ENCODE measurements around the gene RCAN1. TPM values are rescaled to one million over a fixed set of nuclear protein-coding genes. Genes with fewer than 3 reads are reported as not detected.

The RCAN1 gene
- total RNA-seq, 5 donors from 2014 or later (not counting 1 experiment from before 2014, with no cell fraction given): 5.2 to 8.2 (median 5.8) TPM

DNA sequence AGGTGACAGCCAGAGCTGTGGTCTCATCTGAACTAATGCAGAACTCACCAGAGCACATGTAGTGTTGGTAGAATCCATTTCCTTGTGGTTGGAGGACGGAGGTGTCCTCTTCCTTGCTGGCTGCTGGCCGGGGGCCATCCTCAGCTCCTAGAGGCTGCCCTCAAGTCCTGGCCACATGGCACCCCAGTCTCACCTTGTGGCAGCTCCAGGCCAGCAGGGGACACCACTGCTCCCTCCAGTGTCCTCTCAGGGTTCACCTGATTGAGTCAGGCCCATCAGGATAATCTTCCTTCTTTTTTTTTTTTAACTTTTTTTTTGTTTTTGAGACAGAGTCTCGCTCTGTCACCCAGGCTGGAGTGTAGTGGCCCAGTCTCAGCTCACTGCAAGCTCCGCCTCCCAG lies 105.8 kb downstream of the RCAN1 start:
- Histone ChIP-seq H3K9me3 (no peaks in the 10 kb centered on the region), H3K27me3 (replicated peaks in 1 of 2; ENCODE audit: control insufficient read depth in 2 of 2, extremely low read depth in 1 of 2, insufficient read depth in 2 of 2, low read length in 1 of 2) (peaks cover 0 to 7% of the 10 kb centered on the region in 2 experiments), H3K4me1 (ENCODE audit: control insufficient read depth in 1 of 2, extremely low read depth in 1 of 2, insufficient read depth in 2 of 2, low read length in 2 of 2) (no peaks in the 10 kb centered on the region), H3K27ac (ENCODE audit: low read length) (no peak overlapping the region), H3K4me3 (ENCODE audit: control insufficient read depth in 1 of 2, extremely low read depth in 1 of 2, low read length in 1 of 2) (no peak overlapping the region), H3K36me3 (ENCODE audit: control insufficient read depth in 2 of 2, extremely low read depth in 1 of 2, insufficient read depth in 1 of 2, low read length in 1 of 2) (no peaks in the 10 kb centered on the region)
- H3K4me3 Mint-ChIP-seq: no peak overlapping the region
- ATAC-seq (replicated peaks in 1 of 4): no peak
- 73% methylated on average over 3 of the region's 4 CpGs for WGBS (ENCODE audit: insufficient coverage)
- no peaks in the 10 kb centered on the region for H3K4me1 Mint-ChIP-seq
- ChIA-PET POLR2A (no interaction called here), CTCF (no interaction called here)
- H3K27me3 Mint-ChIP-seq: peaks cover 5 to 12% of the 10 kb centered on the region in 2 donors
- DNase-seq: peak in 1 of 35 experiments; percentile 6
- H3K36me3 Mint-ChIP-seq: no peaks in the 10 kb centered on the region
- H3K27ac Mint-ChIP-seq: no peak overlapping the region
- no peaks in the 10 kb centered on the region for H3K9me3 Mint-ChIP-seq

DNA sequence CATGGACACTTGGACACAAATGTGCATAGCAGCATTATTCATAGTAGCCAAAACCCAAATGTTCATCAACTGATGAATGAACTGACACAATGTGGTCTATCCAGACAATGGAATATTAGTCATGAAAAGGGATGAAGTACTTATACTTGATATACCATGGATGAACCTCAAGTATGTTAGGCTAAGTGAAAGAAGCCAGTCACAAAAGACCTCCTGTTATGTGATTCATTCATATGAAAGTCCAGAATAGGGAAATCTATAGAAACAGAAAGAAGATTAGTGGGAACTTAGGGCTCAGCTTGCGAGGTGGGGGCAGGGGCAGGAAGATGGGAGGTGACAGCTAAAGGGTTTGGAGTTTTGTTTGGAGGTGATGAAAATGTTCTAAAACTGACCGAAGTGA lies 110.3 kb downstream of the RCAN1 start:
- no peak overlapping the region for H3K27ac Mint-ChIP-seq
- H3K9me3 Mint-ChIP-seq: peaks cover 0 to 5% (median 0%) of the 10 kb centered on the region in 3 donors
- no peak overlapping the region for H3K4me3 ChIP-seq (ENCODE audit: control insufficient read depth in 1 of 2, extremely low read depth in 1 of 2, low read length in 1 of 2)
- H3K4me3 Mint-ChIP-seq: no peak overlapping the region
- 50% methylated on average over 1 of the region's 2 CpGs for WGBS (ENCODE audit: insufficient coverage)
- ChIA-PET CTCF (no interaction called here), POLR2A (no interaction called here)
- no peaks in the 10 kb centered on the region for H3K36me3 ChIP-seq (ENCODE audit: control insufficient read depth in 2 of 2, extremely low read depth in 1 of 2, insufficient read depth in 1 of 2, low read length in 1 of 2)
- DNase-seq (no peak), ATAC-seq (replicated peaks in 1 of 4) (no peak)
- H3K27me3 ChIP-seq (replicated peaks in 1 of 2; ENCODE audit: control insufficient read depth in 2 of 2, extremely low read depth in 1 of 2, insufficient read depth in 2 of 2, low read length in 1 of 2): peaks cover 0 to 7% of the 10 kb centered on the region in 2 experiments
- no peaks in the 10 kb centered on the region for H3K36me3 Mint-ChIP-seq
- H3K27ac ChIP-seq (ENCODE audit: low read length): no peak overlapping the region
- H3K4me1 ChIP-seq (ENCODE audit: control insufficient read depth in 1 of 2, extremely low read depth in 1 of 2, insufficient read depth in 2 of 2, low read length in 2 of 2): no peaks in the 10 kb centered on the region
- peaks cover 10 to 11% of the 10 kb centered on the region in 2 donors for H3K27me3 Mint-ChIP-seq
- H3K9me3 ChIP-seq: no peaks in the 10 kb centered on the region
- no peaks in the 10 kb centered on the region for H3K4me1 Mint-ChIP-seq

DNA sequence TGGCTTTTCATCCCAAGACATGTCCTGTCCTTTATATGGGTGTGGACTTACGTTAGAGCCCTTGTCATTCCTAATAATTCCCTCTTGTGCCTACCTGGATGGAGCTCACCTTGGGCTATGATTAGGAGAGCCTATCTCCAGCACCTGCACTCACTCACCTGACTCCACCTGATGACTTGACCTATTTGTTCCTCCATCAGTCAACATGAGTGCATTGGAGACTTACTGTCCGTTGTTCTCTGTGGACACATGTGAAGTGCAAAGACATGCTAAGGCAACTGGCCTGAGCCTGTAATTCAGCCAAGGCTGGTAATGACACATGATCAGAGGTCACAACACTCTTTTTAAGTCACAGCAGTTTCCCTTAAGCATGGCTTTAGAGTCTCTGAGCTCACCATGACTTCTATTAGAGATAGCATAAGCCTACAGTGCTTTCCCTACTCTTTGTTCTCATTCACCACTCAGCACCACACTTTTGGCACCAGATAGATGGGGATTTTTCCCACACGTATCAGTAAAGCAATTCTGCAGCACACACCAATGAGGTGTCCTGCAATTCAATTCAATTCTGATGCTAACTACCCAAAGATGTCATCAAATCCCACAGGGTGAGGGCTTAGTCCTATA lies 112.3 kb downstream of the RCAN1 start:
- peaks cover 10 to 11% of the 10 kb centered on the region in 2 donors for H3K27me3 Mint-ChIP-seq
- H3K4me3 ChIP-seq (ENCODE audit: control insufficient read depth in 1 of 2, extremely low read depth in 1 of 2, low read length in 1 of 2): no peak overlapping the region
- no peaks in the 10 kb centered on the region for H3K9me3 ChIP-seq
- no peak for DNase-seq
- no peak overlapping the region for H3K4me3 Mint-ChIP-seq
- no peaks in the 10 kb centered on the region for H3K4me1 Mint-ChIP-seq
- H3K27ac ChIP-seq (ENCODE audit: low read length): no peak overlapping the region
- H3K27me3 ChIP-seq (replicated peaks in 1 of 2; ENCODE audit: control insufficient read depth in 2 of 2, extremely low read depth in 1 of 2, insufficient read depth in 2 of 2, low read length in 1 of 2): peaks cover 0 to 12% of the 10 kb centered on the region in 2 experiments
- H3K4me1 ChIP-seq (ENCODE audit: control insufficient read depth in 1 of 2, extremely low read depth in 1 of 2, insufficient read depth in 2 of 2, low read length in 2 of 2): no peaks in the 10 kb centered on the region
- H3K36me3 Mint-ChIP-seq: peaks cover 5% of the 10 kb centered on the region
- H3K36me3 ChIP-seq (ENCODE audit: control insufficient read depth in 2 of 2, extremely low read depth in 1 of 2, insufficient read depth in 1 of 2, low read length in 1 of 2): no peaks in the 10 kb centered on the region
- no peak for ATAC-seq (replicated peaks in 1 of 4)
- no peak overlapping the region for H3K27ac Mint-ChIP-seq
- peaks cover 10 to 14% (median 13%) of the 10 kb centered on the region in 3 donors for H3K9me3 Mint-ChIP-seq
- 100% methylated on average over 2 of the region's 3 CpGs for WGBS (ENCODE audit: insufficient coverage)
- ChIA-PET POLR2A (interaction anchor here in 1 of 2 donors (0.7 kb wide), 1 partner anchor 118 kb away, joined by 3 read pairs; no protein-coding TSS in a partner anchor), CTCF (interaction anchor here in 1 of 2 donors (0.5 kb wide), 1 partner anchor 1488 kb away, joined by 3 read pairs; no protein-coding TSS in a partner anchor)

DNA sequence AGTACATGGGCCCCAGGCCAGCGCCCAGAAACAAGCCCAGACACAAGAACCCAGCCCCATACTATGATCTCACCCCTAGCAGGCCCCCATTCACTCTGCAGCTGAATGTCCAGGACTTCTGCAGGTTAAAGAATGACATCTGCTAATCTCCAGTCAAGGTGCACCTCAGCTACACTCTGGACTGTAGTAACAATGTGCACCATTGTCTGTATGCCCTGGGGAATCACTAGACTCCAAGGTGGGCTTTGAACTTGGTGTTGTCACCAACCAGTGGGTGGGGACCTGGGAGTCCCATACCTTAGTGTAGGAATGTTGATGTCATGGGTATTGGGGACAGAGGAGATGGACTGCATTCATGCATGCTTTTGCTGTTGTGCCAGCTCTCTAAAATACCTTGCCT lies 113.2 kb downstream of the RCAN1 start:
- H3K4me1 Mint-ChIP-seq: no peaks in the 10 kb centered on the region
- ATAC-seq (replicated peaks in 1 of 4): no peak
- CTCF ChIA-PET: interaction anchor here in 1 of 2 donors (0.5 kb wide), 1 partner anchor 1489 kb away, joined by 3 read pairs; no protein-coding TSS in a partner anchor
- Histone ChIP-seq H3K4me1 (ENCODE audit: control insufficient read depth in 1 of 2, extremely low read depth in 1 of 2, insufficient read depth in 2 of 2, low read length in 2 of 2) (no peaks in the 10 kb centered on the region), H3K36me3 (ENCODE audit: control insufficient read depth in 2 of 2, extremely low read depth in 1 of 2, insufficient read depth in 1 of 2, low read length in 1 of 2) (no peaks in the 10 kb centered on the region), H3K9me3 (no peaks in the 10 kb centered on the region), H3K27me3 (replicated peaks in 1 of 2; ENCODE audit: control insufficient read depth in 2 of 2, extremely low read depth in 1 of 2, insufficient read depth in 2 of 2, low read length in 1 of 2) (peaks cover 0 to 10% of the 10 kb centered on the region in 2 experiments), H3K27ac (ENCODE audit: low read length) (no peak overlapping the region), H3K4me3 (ENCODE audit: control insufficient read depth in 1 of 2, extremely low read depth in 1 of 2, low read length in 1 of 2) (no peak overlapping the region)
- H3K27ac Mint-ChIP-seq: no peak overlapping the region
- H3K4me3 Mint-ChIP-seq: no peak overlapping the region
- H3K36me3 Mint-ChIP-seq: peaks cover 5% of the 10 kb centered on the region
- no CpG with 5 or more reads among the region's 1 CpG for WGBS (ENCODE audit: insufficient coverage)
- DNase-seq: no peak
- POLR2A ChIA-PET: no interaction called here
- H3K27me3 Mint-ChIP-seq: peaks cover 11 to 13% of the 10 kb centered on the region in 2 donors
- H3K9me3 Mint-ChIP-seq: peaks cover 17 to 21% (median 17%) of the 10 kb centered on the region in 3 donors

DNA sequence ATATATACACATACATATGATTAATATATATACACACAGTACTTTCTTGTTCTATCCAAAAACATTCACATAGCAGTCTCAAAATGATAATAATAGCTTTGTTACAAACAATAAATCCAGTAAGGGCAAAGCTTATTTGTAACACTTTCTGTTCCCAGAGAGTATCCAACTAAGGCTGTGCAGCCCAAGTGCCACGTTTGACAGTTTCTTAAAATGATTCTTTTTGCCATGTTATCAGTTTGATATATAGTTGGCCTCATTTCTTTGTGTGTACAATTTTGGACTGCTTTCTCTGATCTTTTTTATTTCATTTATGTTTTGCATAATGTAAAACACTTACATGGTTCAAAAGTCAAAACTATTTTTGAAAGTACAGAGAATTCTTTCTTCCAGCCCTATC lies 114.7 kb downstream of the RCAN1 start:
- Mint-ChIP-seq H3K4me3 (no peak overlapping the region), H3K36me3 (peaks cover 5% of the 10 kb centered on the region), H3K4me1 (no peaks in the 10 kb centered on the region), H3K27ac (no peak overlapping the region), H3K27me3 (peaks cover 8 to 16% of the 10 kb centered on the region in 2 donors), H3K9me3 (peaks cover 24 to 33% (median 24%) of the 10 kb centered on the region in 3 donors)
- Histone ChIP-seq H3K9me3 (no peaks in the 10 kb centered on the region), H3K27me3 (replicated peaks in 1 of 2; ENCODE audit: control insufficient read depth in 2 of 2, extremely low read depth in 1 of 2, insufficient read depth in 2 of 2, low read length in 1 of 2) (peaks cover 0 to 9% of the 10 kb centered on the region in 2 experiments), H3K36me3 (ENCODE audit: control insufficient read depth in 2 of 2, extremely low read depth in 1 of 2, insufficient read depth in 1 of 2, low read length in 1 of 2) (no peaks in the 10 kb centered on the region), H3K27ac (ENCODE audit: low read length) (no peak overlapping the region), H3K4me1 (ENCODE audit: control insufficient read depth in 1 of 2, extremely low read depth in 1 of 2, insufficient read depth in 2 of 2, low read length in 2 of 2) (no peaks in the 10 kb centered on the region), H3K4me3 (ENCODE audit: control insufficient read depth in 1 of 2, extremely low read depth in 1 of 2, low read length in 1 of 2) (no peak overlapping the region)
- ATAC-seq (replicated peaks in 1 of 4) (no peak), DNase-seq (no peak)
- CTCF ChIA-PET: no interaction called here
- POLR2A ChIA-PET: no interaction called here
- no CpG with 5 or more reads among the region's 1 CpG for WGBS (ENCODE audit: insufficient coverage)

DNA sequence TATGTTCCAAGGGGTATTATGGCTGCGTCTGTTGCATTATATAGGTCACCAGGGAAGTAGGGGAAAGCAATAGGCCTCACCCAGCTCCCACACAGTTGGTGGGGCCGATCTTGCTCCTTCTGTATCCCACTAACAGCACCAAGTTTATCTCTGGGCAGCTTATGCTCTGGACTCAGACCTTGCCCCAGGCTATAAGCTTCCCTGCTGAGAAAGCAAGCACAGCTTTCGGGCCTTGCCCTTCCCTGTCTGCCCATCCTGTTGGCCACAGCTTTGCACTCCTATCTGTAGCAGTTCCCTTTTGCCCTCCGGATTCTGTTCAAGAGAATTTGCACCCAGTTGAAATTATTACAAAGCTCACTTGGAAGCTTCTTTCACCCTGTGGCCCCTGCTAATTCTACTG lies 115.8 kb downstream of the RCAN1 start:
- Histone ChIP-seq H3K4me1 (ENCODE audit: control insufficient read depth in 1 of 2, extremely low read depth in 1 of 2, insufficient read depth in 2 of 2, low read length in 2 of 2) (no peaks in the 10 kb centered on the region), H3K9me3 (no peaks in the 10 kb centered on the region), H3K27ac (ENCODE audit: low read length) (no peak overlapping the region), H3K4me3 (ENCODE audit: control insufficient read depth in 1 of 2, extremely low read depth in 1 of 2, low read length in 1 of 2) (no peak overlapping the region), H3K27me3 (replicated peaks in 1 of 2; ENCODE audit: control insufficient read depth in 2 of 2, extremely low read depth in 1 of 2, insufficient read depth in 2 of 2, low read length in 1 of 2) (peaks cover 0 to 9% of the 10 kb centered on the region in 2 experiments), H3K36me3 (ENCODE audit: control insufficient read depth in 2 of 2, extremely low read depth in 1 of 2, insufficient read depth in 1 of 2, low read length in 1 of 2) (no peaks in the 10 kb centered on the region)
- ChIA-PET CTCF (no interaction called here), POLR2A (no interaction called here)
- Mint-ChIP-seq H3K27me3 (peaks cover 8 to 10% of the 10 kb centered on the region in 2 donors), H3K36me3 (peaks cover 5% of the 10 kb centered on the region), H3K4me1 (no peaks in the 10 kb centered on the region), H3K27ac (no peak overlapping the region), H3K4me3 (no peak overlapping the region), H3K9me3 (peaks cover 24 to 33% (median 24%) of the 10 kb centered on the region in 3 donors)
- DNase-seq (no peak), ATAC-seq (replicated peaks in 1 of 4) (no peak)
- WGBS (ENCODE audit: insufficient coverage): 69% methylated on average over 3 of the region's 4 CpGs
